ENCODE data around the gene CARD19. TPM values are rescaled to one million over a fixed set of nuclear protein-coding genes. Genes with fewer than 3 reads are reported as not detected.

Gene CARD19
- total and polyA plus RNA-seq, 2 experiments from 2014 or later = 36.8 to 48.3 TPM

- TF ChIP-seq STAT1 (IDR thresholded peaks at IDR 0.05; ENCODE audit: unreplicated experiment) (no peak), EZH2phosphoT487 (IDR thresholded peaks at IDR 0.05; ENCODE audit: unreplicated experiment) (no peak), CREB1 (CRISPR knock-in tag; IDR thresholded peaks at IDR 0.05; ENCODE audit: low read depth) (no peak), JUNB (IDR thresholded peaks at IDR 0.05; ENCODE audit: unreplicated experiment) (no peak), POLR2AphosphoS5 (IDR thresholded peaks at IDR 0.05; ENCODE audit: low read depth) (no peak), NANOG (IDR thresholded peaks at IDR 0.05; ENCODE audit: borderline replicate concordance) (no peak), EZH2 (IDR thresholded peaks at IDR 0.05; ENCODE audit: low read depth, unreplicated experiment) (no peak), ZNF114 (CRISPR knock-in tag; IDR thresholded peaks at IDR 0.05) (no peak), ZNF331 (CRISPR knock-in tag; IDR thresholded peaks at IDR 0.05; ENCODE audit: low read depth) (no peak), CTCF (conservative IDR thresholded peaks at IDR 0.05; ENCODE audit: low read depth in 2 of 2) (no peak), ZNF462 (CRISPR knock-in tag; IDR thresholded peaks at IDR 0.05) (no peak), REST (IDR thresholded peaks at IDR 0.05; ENCODE audit: unreplicated experiment) (no peak), ETS1 (IDR thresholded peaks at IDR 0.05) (no peak)
- ATAC-seq = no peak
- Histone ChIP-seq H3K27ac (ENCODE audit: low read depth) (no peak overlapping the region), H3K27me3 (ENCODE audit: insufficient read depth) (no peaks in the 10 kb centered on the region), H4K20me1 (replicated peaks; ENCODE audit: insufficient read depth) (no peaks in the 10 kb centered on the region), H3K79me2 (replicated peaks; ENCODE audit: insufficient read depth) (no peaks in the 10 kb centered on the region), H3F3A (replicated peaks; ENCODE audit: low read depth) (0 out of 2 replicates have a peak, but pooled peaks cover 2% of the 10 kb centered on the region), H3K4me1 (ENCODE audit: insufficient read depth) (no peaks in the 10 kb centered on the region), H3K9me2 (ENCODE audit: insufficient read depth) (no peaks in the 10 kb centered on the region), H2AFZ (no peak overlapping the region), H3K4me2 (no peak overlapping the region), H3K4me3 (no peak overlapping the region), H3K36me3 (ENCODE audit: insufficient read depth) (no peaks in the 10 kb centered on the region; the same call in 1 of the 2 replicates)
- no peak for DNase-seq (ENCODE audit: low spot score)
- H3K4me3 Mint-ChIP-seq = no peak overlapping the region
- peaks cover 9% of the 10 kb centered on the region for H3K27me3 Mint-ChIP-seq (ENCODE audit: insufficient read depth, low read depth, poor library complexity)
- H3K36me3 Mint-ChIP-seq (ENCODE audit: low read depth) = peaks cover 10% of the 10 kb centered on the region
- peaks cover 10% of the 10 kb centered on the region; the same call in 2 of the 3 replicates for H3K9me3 Mint-ChIP-seq
- peaks cover 4% of the 10 kb centered on the region for H3K4me1 Mint-ChIP-seq
- no peak overlapping the region for H3K27ac Mint-ChIP-seq
Observed at GRCh38 chr9:93089481-93089991, 6.5 kb upstream of the CARD19 start.
